Lung (tissue), 12 donors: ENCODE results near the gene SLC26A6. TPM values are rescaled to one million over a fixed set of nuclear protein-coding genes. Genes with fewer than 3 reads are reported as not detected.

Source experiments
- ATAC-seq: fragments of 200-7000 bp; cut with Tn5 transposase; one replicate; pipeline ENCODE4 v1.9.1; 2020; ENCODE audit warnings: moderate number of reproducible peaks; ENCODE audit not compliant: insufficient read depth, low FRiP score
- DNase-seq, 3 donors: peaks; one replicate each; pipeline ENCODE4 v3.0.0-alpha.2; 2013 to 2017
- H3K27ac ChIP-seq, 2 donors: one replicate each; pipeline ENCODE4 v1.5.1; 2013; ENCODE audit warnings: mild to moderate bottlenecking in 2 of 2, moderate library complexity in 2 of 2, control low read depth in 1 of 2, inconsistent platforms in 1 of 2, low read depth in 1 of 2, low read length in 1 of 2
- H3K27me3 ChIP-seq, 3 donors: one replicate each; pipeline ENCODE4 v1.5.1; 2013; ENCODE audit warnings: low read length in 2 of 3; ENCODE audit not compliant: control insufficient read depth in 3 of 3, insufficient read depth in 3 of 3
- H3K36me3 ChIP-seq, 4 donors: one replicate each; pipeline ENCODE4 v1.5.1; 2013; ENCODE audit warnings: low read length in 4 of 4, mild to moderate bottlenecking in 1 of 4, moderate library complexity in 1 of 4; ENCODE audit not compliant: control insufficient read depth in 4 of 4, insufficient read depth in 4 of 4
- H3K4me1 ChIP-seq, 5 donors: one replicate each; pipeline ENCODE4 v1.5.1; 2013; ENCODE audit warnings: low read length in 5 of 5, mild to moderate bottlenecking in 2 of 5, moderate library complexity in 1 of 5; ENCODE audit not compliant: control insufficient read depth in 5 of 5, insufficient read depth in 5 of 5
- H3K4me3 ChIP-seq: one replicate; pipeline ENCODE4 v1.5.1; 2013; ENCODE audit warnings: mild to moderate bottlenecking, control low read depth, moderate library complexity
- H3K9ac ChIP-seq, 2 donors: one replicate each; pipeline ENCODE4 v1.5.1; 2013; ENCODE audit warnings: low read length in 2 of 2, control low read depth in 1 of 2; ENCODE audit not compliant: insufficient read depth in 1 of 2
- H3K9me3 ChIP-seq, 4 donors: one replicate each; pipeline ENCODE4 v1.5.1; 2013; ENCODE audit warnings: low read length in 3 of 4, mild to moderate bottlenecking in 1 of 4, moderate library complexity in 1 of 4; ENCODE audit not compliant: control insufficient read depth in 4 of 4, insufficient read depth in 3 of 4
- CTCF ChIP-seq: IDR thresholded peaks from 2 replicates; pipeline ENCODE4 v1.5.1; 2012; ENCODE audit warnings: mild to moderate bottlenecking; ENCODE audit errors: control extremely low read depth, extremely low read depth
- WGBS, 2 donors: extraction: QIAGEN DNeasy Blood & Tissue Kit; methylation state at CpG; one replicate each; pipeline ENCODE4 v1.1.7; 2013; 5-methylcytosine and 5-hydroxymethylcytosine counted together
- polyA plus RNA-seq, 2 donors: library from polyadenylated mRNA; stranded (reverse); fragments of 200-250 nt; gene quantifications; one replicate each; pipeline ENCODE4 v1.2.1, GENCODE V29; 2013
- total RNA-seq, 2 donors: library from RNA; depleted of rRNA in 1 of 2; stranded (reverse); fragments of >200 nt in 1 of 2; gene quantifications; one replicate each; pipeline ENCODE4 v1.2.1, GENCODE V29; 2014 to 2021
- donor health status: control.
- donor health status: control.
- donor health status: Bipolar disorder and iron deficiency.
- donor health status: healthy.
- donor health status: DM: yes; HTN: yes; CAD: no.

The SLC26A6 gene
- total and polyA plus RNA-seq, 4 donors = 14.6 to 24.5 (median 19.6) TPM

- TF ChIP-seq CTCF = no peak
- Histone ChIP-seq H3K9me3 (peaks cover 0 to 3% (median 0%) of the 10 kb centered on the region in 4 donors), H3K36me3 (peaks cover 0 to 26% (median 5%) of the 10 kb centered on the region in 4 donors), H3K9ac (no peak overlapping the region), H3K27me3 (no peaks in the 10 kb centered on the region), H3K27ac (no peak overlapping the region), H3K4me3 (no peak overlapping the region), H3K4me1 (no peaks in the 10 kb centered on the region)
- 94 to 96% methylated on average over 10 of the region's 10 CpGs for WGBS, 2 donors
- ATAC-seq (no peak), DNase-seq (no peak)
Measured at GRCh38 chr3:48624767-48625166, 10.5 kb downstream of the SLC26A6 start.

DNA sequence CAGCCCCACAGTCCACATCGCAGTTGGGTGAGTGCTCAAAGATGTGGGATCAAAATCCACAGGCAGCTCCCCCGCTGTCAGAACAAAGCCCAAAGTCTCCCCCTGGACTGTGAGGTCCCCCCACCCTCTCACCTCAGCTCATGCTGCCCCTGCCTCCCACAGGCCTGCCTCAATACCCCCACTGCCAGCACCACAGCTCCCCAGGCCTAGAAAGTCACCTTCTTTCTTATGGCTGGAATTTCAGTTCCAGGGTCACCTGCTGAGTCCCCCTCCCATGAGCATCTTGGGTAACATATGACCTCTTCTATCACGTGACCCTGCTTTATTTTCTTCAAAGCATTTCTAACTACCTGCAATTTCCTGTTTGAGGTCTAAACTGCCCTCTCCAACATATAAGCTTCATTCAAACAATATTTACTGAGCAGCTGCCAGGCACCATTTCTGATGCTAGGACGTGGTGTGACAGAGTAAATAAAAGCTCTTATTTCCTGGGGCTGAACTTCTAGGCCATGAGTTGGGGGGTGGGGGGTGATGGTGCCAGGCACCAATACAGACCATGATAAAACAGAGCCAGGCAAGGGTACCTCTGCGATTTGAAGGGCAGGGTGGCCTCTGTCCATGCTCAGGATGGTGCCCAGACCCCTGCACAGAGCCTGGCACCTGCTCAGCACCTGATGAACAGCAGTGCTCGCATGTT, 11.3 kb downstream of the SLC26A6 start:
- ATAC-seq = no peak
- no peak for TF ChIP-seq CTCF
- WGBS, 2 donors = 67 to 73% methylated on average over 6 of the region's 6 CpGs
- Histone ChIP-seq H3K4me1 (no peaks in the 10 kb centered on the region), H3K27me3 (no peaks in the 10 kb centered on the region), H3K9ac (no peak overlapping the region), H3K4me3 (no peak overlapping the region), H3K9me3 (peaks cover 0 to 3% (median 0%) of the 10 kb centered on the region in 4 donors), H3K36me3 (peaks cover 0 to 26% (median 5%) of the 10 kb centered on the region in 4 donors), H3K27ac (no peak overlapping the region)
- DNase-seq = peak in 2 of 3 donors; percentile 8 to 44

GRCh38 chr3:48621461-48621869, 13.8 kb downstream of the SLC26A6 start, which contains the start of gene TMEM89:
Gene TMEM89 (minus strand): TSS chr3:48621769. CDS start chr3:48621756, 13 bp downstream.
- Histone ChIP-seq H3K27ac (no peak within 1 kb of the TSS), H3K36me3 (peaks cover 0 to 9% (median 2%) of the 10 kb centered on the region in 4 donors), H3K27me3 (no peaks in the 10 kb centered on the region), H3K9ac (no peak within 1 kb of the TSS), H3K4me3 (no peak within 1 kb of the TSS), H3K9me3 (peaks cover 0 to 10% (median 0%) of the 10 kb centered on the region in 4 donors), H3K4me1 (no peaks in the 10 kb centered on the region)
- 95 to 97% methylated on average over 19 of the region's 19 CpGs for WGBS, 2 donors
- DNase-seq (no peak), ATAC-seq (no peak)
- no peak for TF ChIP-seq CTCF
